ENCODE data around the gene ZNF750.

Gene ZNF750

GRCh38 chr17:82859431-82860403, 19.9 kb upstream of the ZNF750 start:
- DNase-seq (ENCODE audit: low read depth) = no peak

- DNase-seq (ENCODE audit: low read depth) = no peak
Observed at GRCh38 chr17:82858376-82859126, 18.7 kb upstream of the ZNF750 start.

GRCh38 chr17:82856361-82856760, 16.5 kb upstream of the ZNF750 start:
- no peak for DNase-seq (ENCODE audit: low read depth)

- DNase-seq (ENCODE audit: low read depth) = no peak
Observed at GRCh38 chr17:82854226-82854625, 14.4 kb upstream of the ZNF750 start.

- no peak for DNase-seq (ENCODE audit: low read depth)
Observed at GRCh38 chr17:82851381-82851780, 11.6 kb upstream of the ZNF750 start.

- DNase-seq (ENCODE audit: low read depth) = no peak
Observed at GRCh38 chr17:82849076-82849945, 9.5 kb upstream of the ZNF750 start.

- no peak for DNase-seq (ENCODE audit: low read depth)
Observed at GRCh38 chr17:82848022-82848592, 8.3 kb upstream of the ZNF750 start.

GRCh38 chr17:82846061-82846691, 6.4 kb upstream of the ZNF750 start:
- no peak for DNase-seq (ENCODE audit: low read depth)

- DNase-seq (ENCODE audit: low read depth) = no peak
Observed at GRCh38 chr17:82845163-82845807, 5.5 kb upstream of the ZNF750 start.

- no peak for DNase-seq (ENCODE audit: low read depth)
Observed at GRCh38 chr17:82844796-82845162, 5.0 kb upstream of the ZNF750 start.

- no peak for DNase-seq (ENCODE audit: low read depth)
Observed at GRCh38 chr17:82843904-82844680, 4.3 kb upstream of the ZNF750 start.

- DNase-seq (ENCODE audit: low read depth) = no peak
Observed at GRCh38 chr17:82841921-82842596, 2.2 kb upstream of the ZNF750 start.

GRCh38 chr17:82840431-82840831, 609 bp upstream of the ZNF750 start:
- DNase-seq (ENCODE audit: low read depth) = no peak

- no peak for DNase-seq (ENCODE audit: low read depth)
Observed at GRCh38 chr17:82838386-82839063, 1.3 kb downstream of the ZNF750 start.

GRCh38 chr17:82837586-82838320, 2.1 kb downstream of the ZNF750 start:
- DNase-seq (ENCODE audit: low read depth) = no peak

GRCh38 chr17:82836823-82837357, 2.9 kb downstream of the ZNF750 start:
- DNase-seq (ENCODE audit: low read depth) = no peak

- DNase-seq (ENCODE audit: low read depth) = no peak
Observed at GRCh38 chr17:82835766-82836512, 3.9 kb downstream of the ZNF750 start.

Data from stimulated activated CD8-positive, alpha-beta memory T cell treated with anti-CD3 and anti-CD28 coated beads, Interleukin-7, amount 100 ng/mL, for 24 hours (primary cell).